ENCODE data around the gene HPDL. TPM values are rescaled to one million over a fixed set of nuclear protein-coding genes. Genes with fewer than 3 reads are reported as not detected.

Gene HPDL
- total and polyA plus RNA-seq, 2 of the 8 experiments (the other 6 are each of a cell fraction or from before 2014, with no cell fraction given): 58.5 to 62.7 TPM

- no peak for TF ChIP-seq HDAC2 (IDR thresholded peaks at IDR 0.05; ENCODE audit: borderline replicate concordance in 1 of 2, low read depth in 2 of 2, low read length in 2 of 2)
These were observed 4.1 kb upstream of the HPDL start (continued) for GRCh38 chr1:45322486-45323040.

All from H1 (cell line).